Measurements from ENCODE around the gene LENG1.

LENG1 gene

GRCh38 chr19:54109651-54110050 lies 49.9 kb downstream of the LENG1 start:
- no peak for DNase-seq (ENCODE audit: low read depth in 2 of 2)

- DNase-seq (ENCODE audit: low read depth in 2 of 2) = no peak
Measured at GRCh38 chr19:54108496-54108895, 51.0 kb downstream of the LENG1 start.

- no peak for DNase-seq (ENCODE audit: low read depth in 2 of 2)
Measured at GRCh38 chr19:54107876-54108490, 51.5 kb downstream of the LENG1 start.

GRCh38 chr19:54106716-54107115 lies 52.8 kb downstream of the LENG1 start:
- DNase-seq (ENCODE audit: low read depth in 2 of 2) = no peak

- no peak for DNase-seq (ENCODE audit: low read depth in 2 of 2)
Measured at GRCh38 chr19:54105796-54106195, 53.7 kb downstream of the LENG1 start.

Data from stimulated activated CD8-positive, alpha-beta memory T cell treated with anti-CD3 and anti-CD28 coated beads, Interleukin-2, amount 100 ng/mL, for 48 hours (primary cell).